ENCODE data around the gene RSKR. TPM values are rescaled to one million over a fixed set of nuclear protein-coding genes. Genes with fewer than 3 reads are reported as not detected.

RSKR gene
- total and polyA plus RNA-seq, 2 of the 4 experiments (the other 2 are of a cell fraction), result 2.2 to 6.8 TPM

GRCh38 chr17:28569446-28569845 is 44.5 kb downstream of the RSKR start:
- no peak overlapping the region for H2BK15ac ChIP-seq (ENCODE audit: low read depth, low read length)
- H4K20me1 ChIP-seq (ENCODE audit: insufficient read depth, low read length), result peaks cover 5% of the 10 kb centered on the region; the same call in 1 of the 2 replicates
- no peak overlapping the region for H4K5ac ChIP-seq (ENCODE audit: low read depth, low read length)
- no peak overlapping the region for H4K8ac ChIP-seq (ENCODE audit: low read depth in 2 of 2, low read length in 2 of 2)
- H3K56ac ChIP-seq (ENCODE audit: extremely low read depth, insufficient read depth, low read length), result no peak overlapping the region
- peaks cover 16 to 36% of the 10 kb centered on the region in 2 experiments for H3K79me1 ChIP-seq (ENCODE audit: low read depth in 1 of 2, low read length in 2 of 2)
- peaks cover 14% of the 10 kb centered on the region for H3K36me3 ChIP-seq (ENCODE audit: control insufficient read depth, insufficient read depth, low read length)
- no peak overlapping the region for H3K4me3 ChIP-seq (ENCODE audit: insufficient read depth, low read depth, low read length)
- no peak overlapping the region for H3K23ac ChIP-seq (ENCODE audit: low read depth, low read length)
- no peak overlapping the region for H3K4ac ChIP-seq (ENCODE audit: low read depth, low read length)
- H2AK9ac ChIP-seq (replicated peaks; ENCODE audit: low read depth, low read length, poor library complexity), result no peak overlapping the region
- ChIA-PET CTCF (no interaction called here), POLR2A (ENCODE audit: unreplicated experiment) (no interaction called here)
- no peak overlapping the region for H3K18ac ChIP-seq (ENCODE audit: low read depth, low read length)
- no CpG with 5 or more reads among the region's 1 CpG for WGBS, 2 experiments (ENCODE audit: extremely low coverage in 2 of 2, insufficient read length in 1 of 2)
- TF ChIP-seq, protein P1, sequence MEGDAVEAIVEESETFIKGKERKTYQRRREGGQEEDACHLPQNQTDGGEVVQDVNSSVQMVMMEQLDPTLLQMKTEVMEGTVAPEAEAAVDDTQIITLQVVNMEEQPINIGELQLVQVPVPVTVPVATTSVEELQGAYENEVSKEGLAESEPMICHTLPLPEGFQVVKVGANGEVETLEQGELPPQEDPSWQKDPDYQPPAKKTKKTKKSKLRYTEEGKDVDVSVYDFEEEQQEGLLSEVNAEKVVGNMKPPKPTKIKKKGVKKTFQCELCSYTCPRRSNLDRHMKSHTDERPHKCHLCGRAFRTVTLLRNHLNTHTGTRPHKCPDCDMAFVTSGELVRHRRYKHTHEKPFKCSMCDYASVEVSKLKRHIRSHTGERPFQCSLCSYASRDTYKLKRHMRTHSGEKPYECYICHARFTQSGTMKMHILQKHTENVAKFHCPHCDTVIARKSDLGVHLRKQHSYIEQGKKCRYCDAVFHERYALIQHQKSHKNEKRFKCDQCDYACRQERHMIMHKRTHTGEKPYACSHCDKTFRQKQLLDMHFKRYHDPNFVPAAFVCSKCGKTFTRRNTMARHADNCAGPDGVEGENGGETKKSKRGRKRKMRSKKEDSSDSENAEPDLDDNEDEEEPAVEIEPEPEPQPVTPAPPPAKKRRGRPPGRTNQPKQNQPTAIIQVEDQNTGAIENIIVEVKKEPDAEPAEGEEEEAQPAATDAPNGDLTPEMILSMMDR (conservative IDR thresholded peaks at IDR 0.05; ENCODE audit: low read depth, low read length), result no peak
- TF ChIP-seq BHLHE40 (IDR thresholded peaks at IDR 0.05; ENCODE audit: low read depth, low read length) (no peak), MAZ (IDR thresholded peaks at IDR 0.05; ENCODE audit: borderline replicate concordance, low read depth, low read length) (no peak), SMC3 (IDR thresholded peaks at IDR 0.05; ENCODE audit: low read depth, low read length) (no peak), RAD21 (IDR thresholded peaks at IDR 0.05; ENCODE audit: low read length) (no peak), MAFK (IDR thresholded peaks at IDR 0.05; ENCODE audit: low read depth, low read length) (no peak), RFX5 (IDR thresholded peaks at IDR 0.05; ENCODE audit: low read depth, low read length) (no peak), CHD1 (IDR thresholded peaks at IDR 0.05; ENCODE audit: low read depth, low read length) (no peak)
- H2AK5ac ChIP-seq (ENCODE audit: low read depth, low read length), result no peak overlapping the region
- H3K14ac ChIP-seq (replicated peaks; ENCODE audit: low read depth, low read length), result no peak overlapping the region
- intact Hi-C loops (cut with micrococcal nuclease), result no loop called here
- 0 out of 2 replicates have a peak, but pooled peaks cover 4% of the 10 kb centered on the region for H3K9me1 ChIP-seq (ENCODE audit: insufficient read depth, low read length)
- no peak overlapping the region for H2AFZ ChIP-seq (replicated peaks; ENCODE audit: low read length, poor library complexity)
- ATAC-seq (ENCODE audit: low read depth) (no peak), DNase-seq (no peak)
- no peak overlapping the region for H2BK5ac ChIP-seq (ENCODE audit: low read depth, low read length, poor library complexity, severe bottlenecking)
- in situ Hi-C loops (cut with MboI; ENCODE audit: low sequenced_read_pairs), result no loop called here
- H4K91ac ChIP-seq (ENCODE audit: insufficient read depth, low read depth, low read length), result no peak overlapping the region
- no peak overlapping the region for H3K4me2 ChIP-seq (ENCODE audit: low read depth, low read length)
- dilution Hi-C loops (cut with HindIII; ENCODE audit: low sequenced_read_pairs, unreplicated experiment), result no loop called here
- no peak overlapping the region for H2BK20ac ChIP-seq (ENCODE audit: low read depth, low read length)
- no peak overlapping the region for H2BK120ac ChIP-seq (ENCODE audit: low read depth, low read length)
- BruUV-seq (replicated peaks), result no TSS peak
- H3K9ac ChIP-seq (ENCODE audit: low read depth, low read length), result no peak overlapping the region
- H3K9me3 ChIP-seq (ENCODE audit: control insufficient read depth, insufficient read depth, low read length), result no peaks in the 10 kb centered on the region
- H3K4me1 ChIP-seq (ENCODE audit: control insufficient read depth, insufficient read depth, low read length), result no peaks in the 10 kb centered on the region
- no peaks in the 10 kb centered on the region for H3K27me3 ChIP-seq (ENCODE audit: control insufficient read depth, insufficient read depth, low read length)
- no peak overlapping the region for H3K27ac ChIP-seq (ENCODE audit: insufficient read depth, low read length)
